CD4-positive, alpha-beta memory T cell (primary cell): ENCODE data around the gene PANX2. TPM values are rescaled to one million over a fixed set of nuclear protein-coding genes. Genes with fewer than 3 reads are reported as not detected.

ENCODE experiments used
- CTCF ChIA-PET: fragments of 350-600 bp; sonication (Branson Sonifier 250); formaldehyde crosslinking; loops from one replicate; lab custom pipeline; 2021; ENCODE audit warnings: inconsistent platforms; ENCODE audit not compliant: partially characterized antibody; lab: Charles Lee
- POLR2A ChIA-PET: fragments of 350-600 bp; sonication (Branson Sonifier 250); formaldehyde crosslinking; loops from one replicate; lab custom pipeline; 2021; ENCODE audit not compliant: partially characterized antibody; lab: Charles Lee
- DNase-seq, 5 donors: peaks; one replicate each; pipeline versions ENCODE4 v3.0.0 to v3.0.0-alpha.2; 2020 to 2022; ENCODE audit warnings: mixed read lengths in 1 of 5
- H3K27ac ChIP-seq: one replicate; pipeline ENCODE4 v1.7.0; 2013; ENCODE audit warnings: low read depth, low read length
- H3K27me3 ChIP-seq: 2 replicates; pipeline ENCODE4 v1.7.0; 2013; ENCODE audit warnings: mild to moderate bottlenecking, low read length, moderate library complexity; ENCODE audit not compliant: insufficient read depth
- H3K36me3 ChIP-seq: 2 replicates; pipeline ENCODE4 v1.7.0; 2013; ENCODE audit warnings: mild to moderate bottlenecking, low read length, moderate library complexity; ENCODE audit not compliant: insufficient read depth
- H3K4me1 ChIP-seq: 2 replicates; pipeline ENCODE4 v1.7.0; 2013; ENCODE audit warnings: mild to moderate bottlenecking, low read length, moderate library complexity; ENCODE audit not compliant: insufficient read depth
- H3K4me3 ChIP-seq, 2 donors: one replicate each; pipeline ENCODE4 v1.7.0; 2013; ENCODE audit warnings: low read length in 2 of 2, mild to moderate bottlenecking in 1 of 2
- H3K9me3 ChIP-seq, 2 donors: one replicate each; pipeline ENCODE4 v1.7.0; 2013; ENCODE audit warnings: low read length in 2 of 2, control low read depth in 1 of 2; ENCODE audit not compliant: control insufficient read depth in 1 of 2
- H3K27ac Mint-ChIP-seq, 7 donors: one replicate each; pipeline ENCODE4 v1.8.0; 2020 to 2021; ENCODE audit warnings: mixed read lengths in 7 of 7, mild to moderate bottlenecking in 6 of 7, inconsistent platforms in 3 of 7, moderate library complexity in 3 of 7
- H3K27me3 Mint-ChIP-seq, 2 donors: one replicate each; pipeline ENCODE4 v1.8.0; 2020 to 2021; ENCODE audit warnings: mixed read lengths in 2 of 2
- H3K36me3 Mint-ChIP-seq, 2 donors: one replicate each; pipeline ENCODE4 v1.8.0; 2020 to 2021; ENCODE audit warnings: mixed read lengths in 2 of 2, inconsistent platforms in 1 of 2, mild to moderate bottlenecking in 1 of 2
- H3K4me1 Mint-ChIP-seq, 4 donors: one replicate each; pipeline ENCODE4 v1.8.0; 2020 to 2021; ENCODE audit warnings: mixed read lengths in 4 of 4, mild to moderate bottlenecking in 1 of 4
- H3K4me3 Mint-ChIP-seq, 8 donors: one replicate each; pipeline ENCODE4 v1.8.0; 2020 to 2021; ENCODE audit warnings: mixed read lengths in 8 of 8, mild to moderate bottlenecking in 7 of 8, moderate library complexity in 6 of 8, inconsistent platforms in 3 of 8
- H3K9me3 Mint-ChIP-seq, 8 donors: one replicate each; pipeline ENCODE4 v1.8.0; 2020 to 2021; ENCODE audit warnings: mixed read lengths in 8 of 8, mild to moderate bottlenecking in 5 of 8, inconsistent platforms in 3 of 8, moderate library complexity in 1 of 8
- intact Hi-C: fragments of 100-400 bp; cut with micrococcal nuclease; formaldehyde crosslinking; loops from one replicate; pipeline ENCODE4 v1.15.1; 2023
- polyA plus RNA-seq, 2 donors: library from polyadenylated mRNA; unstranded; fragments of 300-500 nt; fragmentation: Illumina TruSeq; gene quantifications; one replicate each; pipeline ENCODE4 v1.2.3, GENCODE V29; 2021
- total RNA-seq, 2 experiments: library from RNA; stranded (reverse); gene quantifications; one replicate each; pipeline ENCODE4 v1.2.3, GENCODE V29; 2021

Gene PANX2
- total and polyA plus RNA-seq, 4 experiments from 2014 or later = not detected

DNA sequence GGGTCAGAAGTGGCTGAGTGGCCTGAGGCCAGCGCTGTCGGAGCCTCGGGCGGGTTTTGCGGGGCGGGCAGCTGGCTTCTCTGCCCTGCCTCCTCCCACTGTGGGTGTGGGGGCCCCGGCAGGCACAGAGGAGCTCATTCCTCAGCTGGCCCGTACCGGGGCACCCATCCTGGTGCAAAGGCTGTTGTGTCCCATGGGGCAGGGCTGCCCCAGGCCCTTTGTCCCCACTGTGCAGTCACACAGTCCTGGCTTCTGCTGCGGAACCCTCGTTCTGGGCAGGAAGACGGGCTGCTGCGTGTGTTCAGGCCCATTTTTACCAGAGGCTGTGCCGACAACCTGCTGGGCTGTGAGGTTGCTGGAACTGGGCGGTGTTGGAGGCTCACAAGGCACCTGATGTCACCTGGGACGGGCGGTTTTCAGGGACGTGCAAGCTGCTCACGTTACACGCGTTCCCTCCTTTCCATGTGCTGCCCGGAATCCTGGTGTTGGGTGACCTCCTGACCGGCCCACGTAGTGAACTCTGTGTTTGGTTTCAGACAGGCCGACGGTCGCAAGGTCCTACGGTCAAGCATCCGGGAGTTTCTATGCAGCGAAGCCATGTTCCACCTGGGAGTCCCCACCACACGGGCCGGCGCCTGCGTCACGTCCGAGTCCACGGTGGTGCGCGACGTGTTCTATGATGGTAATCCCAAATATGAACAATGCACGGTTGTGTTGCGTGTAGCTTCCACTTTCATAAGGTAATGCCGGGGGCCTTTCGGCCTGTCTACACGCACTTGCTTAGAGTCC, 35.4 kb downstream of the PANX2 start:
- Mint-ChIP-seq H3K27me3 (no peaks in the 10 kb centered on the region), H3K36me3 (peaks cover 19 to 33% of the 10 kb centered on the region in 2 donors), H3K4me1 (peaks cover 16 to 29% (median 28%) of the 10 kb centered on the region in 4 donors), H3K27ac (peak overlapping the region in 1 of 7 donors; percentile 78), H3K4me3 (no peak overlapping the region), H3K9me3 (peaks cover 0 to 4% (median 0%) of the 10 kb centered on the region in 8 donors)
- Histone ChIP-seq H3K4me3 (no peak overlapping the region), H3K9me3 (no peaks in the 10 kb centered on the region), H3K4me1 (peaks cover 21% of the 10 kb centered on the region), H3K36me3 (peaks cover 16% of the 10 kb centered on the region), H3K27me3 (no peaks in the 10 kb centered on the region), H3K27ac (no peak overlapping the region)
- DNase-seq = peak in 1 of 5 donors; percentile 16
- POLR2A ChIA-PET = interaction anchor here (1.3 to 3.7 kb wide), 3 partner anchors 9 to 64 kb away, joined by 3 to 19 read pairs (median 3); no protein-coding TSS in a partner anchor
- CTCF ChIA-PET = interaction anchor here (0.6 to 2.6 kb wide), 2 partner anchors 30 to 57 kb away, joined by 3 to 15 read pairs; no protein-coding TSS in a partner anchor
- intact Hi-C loops = no loop called here

DNA sequence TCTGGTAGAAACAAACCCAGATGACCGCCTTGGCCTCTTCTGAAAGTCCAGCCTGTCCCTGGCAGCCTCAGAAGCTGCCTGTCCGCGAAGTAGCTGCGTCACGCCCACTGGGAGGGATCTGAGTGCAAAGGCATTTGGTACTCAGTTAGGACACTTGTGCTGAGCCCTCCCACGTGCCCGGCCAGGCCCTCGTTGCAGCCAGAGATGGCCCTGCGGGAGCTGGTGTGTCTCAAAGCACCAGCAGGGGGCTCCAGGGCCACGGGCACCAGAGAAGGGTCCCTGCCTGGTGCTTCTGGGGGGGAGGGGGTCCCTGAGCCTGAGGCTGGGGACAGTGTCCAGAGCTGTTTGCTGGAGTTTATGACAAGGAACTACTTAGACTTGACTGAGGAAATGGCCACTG, 36.1 kb downstream of the PANX2 start:
- Mint-ChIP-seq H3K27ac (peak overlapping the region in 1 of 7 donors; percentile 78), H3K9me3 (peaks cover 0 to 4% (median 0%) of the 10 kb centered on the region in 8 donors), H3K36me3 (peaks cover 22 to 37% of the 10 kb centered on the region in 2 donors), H3K27me3 (no peaks in the 10 kb centered on the region), H3K4me1 (peaks cover 16 to 32% (median 30%) of the 10 kb centered on the region in 4 donors), H3K4me3 (no peak overlapping the region)
- no peaks in the 10 kb centered on the region for H3K27me3 ChIP-seq
- POLR2A ChIA-PET = interaction anchor here (1.5 to 3.7 kb wide), 2 partner anchors 10 to 15 kb away, joined by 3 to 19 read pairs; no protein-coding TSS in a partner anchor
- CTCF ChIA-PET = interaction anchor here (0.6 to 2.6 kb wide), 2 partner anchors 30 to 58 kb away, joined by 3 to 15 read pairs; no protein-coding TSS in a partner anchor
- DNase-seq = no peak
- intact Hi-C loops = no loop called here
- no peaks in the 10 kb centered on the region for H3K9me3 ChIP-seq
- H3K4me3 ChIP-seq = no peak overlapping the region
- H3K27ac ChIP-seq = no peak overlapping the region
- H3K4me1 ChIP-seq = peaks cover 20% of the 10 kb centered on the region
- H3K36me3 ChIP-seq = peaks cover 19% of the 10 kb centered on the region

DNA sequence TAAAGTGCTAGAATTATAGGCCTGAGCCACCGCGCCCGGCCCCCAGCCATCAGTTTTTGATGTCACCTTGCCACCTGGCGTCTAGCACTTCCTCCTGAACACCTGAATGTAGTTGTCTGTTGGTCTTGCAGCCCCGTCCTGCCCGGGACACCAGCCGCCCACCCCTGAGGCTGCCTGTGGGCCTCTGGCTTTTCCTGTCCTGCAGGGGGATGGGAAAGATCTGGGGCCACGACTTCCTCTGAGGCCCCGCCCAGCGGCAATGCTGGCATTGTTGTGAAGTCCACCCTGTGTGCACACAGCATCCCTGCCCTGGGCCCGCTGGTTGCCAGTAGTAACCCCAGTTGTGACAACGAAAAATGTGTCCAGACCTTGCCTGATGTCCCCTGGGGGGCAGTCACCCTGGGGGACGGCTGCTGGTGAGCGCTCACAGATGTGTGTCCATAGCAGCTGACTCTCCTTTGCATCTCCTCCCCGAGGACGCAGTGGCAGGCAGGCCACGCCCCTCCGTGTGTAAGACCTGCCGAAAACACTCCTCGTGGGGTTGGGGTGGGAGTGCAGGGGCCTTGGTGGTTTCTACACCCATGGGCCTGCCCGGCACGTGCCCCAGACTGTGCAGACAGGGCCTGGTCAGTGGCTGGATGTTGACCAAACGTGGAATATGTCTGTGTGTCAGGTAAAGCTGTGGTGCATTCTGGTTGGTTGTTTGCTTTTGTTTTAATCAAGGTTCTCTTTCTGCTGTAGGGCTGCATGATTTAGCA, 37.0 kb downstream of the PANX2 start:
- no peak overlapping the region for H3K27ac ChIP-seq
- CTCF ChIA-PET = interaction anchor here (1.6 to 2.6 kb wide), 3 partner anchors 17 to 59 kb away, joined by 9 to 15 read pairs (median 11); no protein-coding TSS in a partner anchor
- peak overlapping the region in 1 of 7 donors; percentile 21 for H3K27ac Mint-ChIP-seq
- no peak overlapping the region for H3K4me3 Mint-ChIP-seq
- DNase-seq = no peak
- H3K27me3 Mint-ChIP-seq = no peaks in the 10 kb centered on the region
- no peaks in the 10 kb centered on the region for H3K27me3 ChIP-seq
- POLR2A ChIA-PET = interaction anchor here (1.5 to 3.7 kb wide), 2 partner anchors 11 to 16 kb away, joined by 3 to 19 read pairs; no protein-coding TSS in a partner anchor
- peaks cover 27 to 41% of the 10 kb centered on the region in 2 donors for H3K36me3 Mint-ChIP-seq
- peaks cover 11% of the 10 kb centered on the region for H3K4me1 ChIP-seq
- peaks cover 11 to 30% (median 27%) of the 10 kb centered on the region in 4 donors for H3K4me1 Mint-ChIP-seq
- H3K4me3 ChIP-seq = no peak overlapping the region
- H3K9me3 Mint-ChIP-seq = peaks cover 0 to 4% (median 0%) of the 10 kb centered on the region in 8 donors
- no peaks in the 10 kb centered on the region for H3K9me3 ChIP-seq
- peaks cover 25% of the 10 kb centered on the region for H3K36me3 ChIP-seq
- intact Hi-C loops = no loop called here

DNA sequence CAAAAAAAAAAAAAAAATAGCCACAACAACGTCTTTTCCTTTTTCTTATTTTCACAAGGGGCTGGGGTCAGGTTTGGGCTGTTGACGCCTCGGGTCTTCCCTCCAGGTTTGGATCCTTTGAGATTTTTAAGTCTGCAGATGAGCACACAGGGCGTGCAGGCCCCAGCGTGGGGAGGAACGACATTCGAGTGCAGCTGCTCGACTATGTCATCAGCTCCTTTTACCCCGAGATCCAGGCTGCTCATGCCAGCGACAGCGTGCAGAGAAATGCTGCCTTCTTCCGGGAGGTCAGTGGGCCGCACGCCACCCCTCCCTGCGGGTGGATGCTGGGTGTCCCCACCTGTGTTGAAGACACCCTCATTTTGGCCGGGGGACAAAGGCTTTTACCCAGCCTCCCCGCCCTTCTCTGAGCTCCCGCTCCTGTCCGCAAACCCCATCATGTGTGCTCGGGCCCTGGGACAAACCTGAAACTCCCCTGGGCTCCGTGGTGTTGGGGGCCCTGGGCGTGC, 38.0 kb downstream of the PANX2 start:
- Mint-ChIP-seq H3K4me1 (peaks cover 16 to 37% (median 25%) of the 10 kb centered on the region in 4 donors), H3K27ac (peak overlapping the region in 2 of 7 donors; percentile 8 to 61), H3K9me3 (peaks cover 0 to 4% (median 0%) of the 10 kb centered on the region in 8 donors), H3K36me3 (peaks cover 31 to 42% of the 10 kb centered on the region in 2 donors), H3K4me3 (no peak overlapping the region), H3K27me3 (no peaks in the 10 kb centered on the region)
- Histone ChIP-seq H3K4me3 (no peak overlapping the region), H3K9me3 (no peaks in the 10 kb centered on the region), H3K36me3 (peaks cover 33% of the 10 kb centered on the region), H3K27me3 (no peaks in the 10 kb centered on the region), H3K27ac (no peak overlapping the region), H3K4me1 (peaks cover 8% of the 10 kb centered on the region)
- intact Hi-C loops = no loop called here
- POLR2A ChIA-PET = interaction anchor here (0.8 to 1.8 kb wide), 5 partner anchors 17 to 59 kb away, joined by 3 to 6 read pairs (median 4); no protein-coding TSS in a partner anchor
- DNase-seq = no peak
- CTCF ChIA-PET = interaction anchor here (1.6 to 1.8 kb wide), 3 partner anchors 18 to 60 kb away, joined by 9 to 11 read pairs (median 9); no protein-coding TSS in a partner anchor

DNA sequence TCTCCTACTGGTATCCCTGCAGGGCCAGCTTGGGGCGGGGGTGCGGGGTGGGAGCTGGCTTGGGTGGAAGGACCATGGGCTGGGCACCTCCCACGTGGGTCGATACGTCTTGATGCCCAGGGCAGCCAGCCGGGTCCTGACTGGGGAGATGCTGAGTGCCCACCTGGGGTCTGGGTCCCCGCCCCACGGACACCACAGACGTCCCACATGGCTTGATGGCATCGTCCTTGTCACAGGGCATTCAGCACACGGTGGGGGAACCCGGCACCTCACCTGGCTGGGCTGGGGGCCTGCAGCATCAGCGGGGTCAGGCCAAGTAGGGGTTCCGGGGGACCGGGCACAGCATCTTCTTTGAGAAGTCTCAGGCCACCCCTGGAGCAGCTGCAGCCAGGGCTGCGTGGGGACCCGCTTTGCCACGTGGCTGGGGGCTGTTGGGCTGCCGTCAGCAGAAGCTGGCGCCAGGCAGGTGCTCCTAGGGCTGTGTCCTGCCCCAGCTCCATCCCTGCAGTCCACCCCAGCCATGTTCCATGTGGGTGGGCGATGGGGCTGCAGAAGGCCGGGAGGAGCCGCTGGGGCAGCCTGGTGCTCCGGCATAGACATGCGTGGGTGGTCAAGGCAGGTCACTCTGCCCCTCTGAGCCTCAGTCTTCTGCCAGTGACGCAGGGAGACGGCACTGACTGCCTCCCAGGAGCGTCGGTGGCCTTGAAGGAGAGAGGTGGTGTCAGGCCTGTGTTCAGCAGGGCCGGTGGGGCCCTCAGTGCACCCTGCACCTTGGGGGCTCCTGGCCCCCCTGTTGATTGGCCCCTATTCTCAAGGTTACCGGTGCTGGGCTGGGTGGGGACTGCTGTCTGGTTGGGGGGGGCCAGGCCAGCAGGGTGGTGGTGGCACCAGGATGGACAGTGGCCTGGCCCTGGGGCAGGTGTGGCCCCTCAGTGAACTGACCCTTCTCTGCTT, 38.7 kb downstream of the PANX2 start:
- Mint-ChIP-seq H3K27ac (peak overlapping the region in 6 of 7 donors; percentile 61 to 94 (median 79)), H3K36me3 (peaks cover 27 to 41% of the 10 kb centered on the region in 2 donors)
- intact Hi-C loops = loop anchor here (1.0 kb wide), 1 partner anchor 280 kb away; no protein-coding TSS in a partner anchor

More for the DNA sequence above, 38.7 kb downstream of the PANX2 start:
- CTCF ChIA-PET = interaction anchor here (1.6 to 1.8 kb wide), 3 partner anchors 19 to 61 kb away, joined by 9 to 11 read pairs (median 9); no protein-coding TSS in a partner anchor
- Mint-ChIP-seq H3K4me1 (peaks cover 14 to 39% (median 20%) of the 10 kb centered on the region in 4 donors), H3K4me3 (peak overlapping the region in 1 of 8 donors; percentile 33), H3K9me3 (peaks cover 0 to 2% (median 0%) of the 10 kb centered on the region in 8 donors), H3K27me3 (no peaks in the 10 kb centered on the region)
- Histone ChIP-seq H3K27me3 (no peaks in the 10 kb centered on the region), H3K27ac (no peak overlapping the region), H3K36me3 (peaks cover 33% of the 10 kb centered on the region), H3K4me1 (peaks cover 8% of the 10 kb centered on the region), H3K9me3 (no peaks in the 10 kb centered on the region), H3K4me3 (no peak overlapping the region)
- POLR2A ChIA-PET = interaction anchor here (0.9 to 1.8 kb wide), 4 partner anchors 17 to 60 kb away, joined by 4 to 6 read pairs (median 5); no protein-coding TSS in a partner anchor
- DNase-seq = no peak
